ENCODE results near the gene CUX1.

Gene CUX1

GRCh38 chr7:102148799-102149198 is 331.4 kb downstream of the CUX1 start:
- TF ChIP-seq CTCF (IDR thresholded peaks at IDR 0.05; ENCODE audit: low read depth, low read length, missing control alignments) = no peak
- DNase-seq (ENCODE audit: low read depth) = no peak
- no peak overlapping the region for H3K4me3 ChIP-seq (ENCODE audit: low read depth, low read length)

- no peak for DNase-seq (ENCODE audit: low read depth)
- no peak overlapping the region for H3K4me3 ChIP-seq (ENCODE audit: low read depth, low read length)
- no peak for TF ChIP-seq CTCF (IDR thresholded peaks at IDR 0.05; ENCODE audit: low read depth, low read length, missing control alignments)
Observed at GRCh38 chr7:102149416-102149815, 332.0 kb downstream of the CUX1 start.

GRCh38 chr7:102150266-102150665 is 332.8 kb downstream of the CUX1 start:
- no peak for DNase-seq (ENCODE audit: low read depth)
- TF ChIP-seq CTCF (IDR thresholded peaks at IDR 0.05; ENCODE audit: low read depth, low read length, missing control alignments) = no peak
- H3K4me3 ChIP-seq (ENCODE audit: low read depth, low read length) = no peak overlapping the region

GRCh38 chr7:102152672-102153598 is 335.5 kb downstream of the CUX1 start:
- H3K4me3 ChIP-seq (ENCODE audit: low read depth, low read length) = no peak overlapping the region
- no peak for DNase-seq (ENCODE audit: low read depth)
- no peak for TF ChIP-seq CTCF (IDR thresholded peaks at IDR 0.05; ENCODE audit: low read depth, low read length, missing control alignments)

GRCh38 chr7:102153599-102153946 is 336.1 kb downstream of the CUX1 start:
- no peak overlapping the region for H3K4me3 ChIP-seq (ENCODE audit: low read depth, low read length)
- no peak for DNase-seq (ENCODE audit: low read depth)
- TF ChIP-seq CTCF (IDR thresholded peaks at IDR 0.05; ENCODE audit: low read depth, low read length, missing control alignments) = no peak

- no peak for DNase-seq (ENCODE audit: low read depth)
- TF ChIP-seq CTCF (IDR thresholded peaks at IDR 0.05; ENCODE audit: low read depth, low read length, missing control alignments) = no peak
- H3K4me3 ChIP-seq (ENCODE audit: low read depth, low read length) = no peak overlapping the region
Observed at GRCh38 chr7:102154425-102154824, 337.0 kb downstream of the CUX1 start.

Data from GM12864 (cell line).